NB4 (cell line): ENCODE results near the gene PXN.

Source experiments
- CTCF ChIP-seq: IDR thresholded peaks from one replicate; pipeline ENCODE4 v1.5.1; 2012; ENCODE audit warnings: low read depth, low read length
- POLR2A ChIP-seq: IDR thresholded peaks from 2 replicates; pipeline ENCODE4 v1.6.1; 2011; ENCODE audit warnings: mild to moderate bottlenecking; ENCODE audit not compliant: insufficient read length; ENCODE audit errors: extremely low read depth

GRCh38 chr12:120220838-120221575, 44.5 kb downstream of the PXN start:
- no peak for TF ChIP-seq CTCF
- TF ChIP-seq POLR2A: no peak
